IMR-90 (cell line): ENCODE data around the gene HOXB9. TPM values are rescaled to one million over a fixed set of nuclear protein-coding genes. Genes with fewer than 3 reads are reported as not detected.

Experiments used
- ATAC-seq: fragments of 200-7000 bp; cut with Tn5 transposase; 2 replicates; pipeline ENCODE4 v1.9.1; 2020; ENCODE audit warnings: low read depth, mild to moderate bottlenecking, moderate library complexity
- BruUV-seq: library from RNA; stranded (reverse); fragments of 400-500 nt; replicated peaks from 2 replicates; lab custom pipeline; 2021; lab: Mats Ljungman, UMichigan
- CTCF ChIA-PET: fragments of 300-600 bp; formaldehyde crosslinking; extraction: SDS; loops from one replicate; lab custom pipeline; 2021; ENCODE audit warnings: antibody characterized with exemption; lab: Yijun Ruan, JAX
- POLR2A ChIA-PET: fragments of 300-600 bp; sonication (Branson Sonifier 250); formaldehyde crosslinking; loops from one replicate; lab custom pipeline; 2022; ENCODE audit warnings: antibody characterized with exemption; ENCODE audit not compliant: unreplicated experiment; lab: Charles Lee
- DNase-seq: peaks from one replicate; pipeline ENCODE4 v3.0.0; 2013
- H2AFZ ChIP-seq: replicated peaks from 2 replicates; pipeline ENCODE3; 2013; ENCODE audit warnings: low read length, mild to moderate bottlenecking; ENCODE audit not compliant: poor library complexity
- H2AK5ac ChIP-seq: 2 replicates; pipeline ENCODE4 v1.6.1; 2013; ENCODE audit warnings: low read depth, low read length, inconsistent platforms
- H2AK9ac ChIP-seq: replicated peaks from 2 replicates; pipeline ENCODE3; 2013; ENCODE audit warnings: mild to moderate bottlenecking, low read depth, low read length, moderate library complexity; ENCODE audit not compliant: poor library complexity
- H2BK120ac ChIP-seq: 2 replicates; pipeline ENCODE4 v1.6.1; 2013; ENCODE audit warnings: low read depth, low read length, inconsistent platforms
- H2BK15ac ChIP-seq: 3 replicates; pipeline ENCODE4 v1.6.1; 2013; ENCODE audit warnings: low read depth, low read length, inconsistent platforms
- H2BK20ac ChIP-seq: 2 replicates; pipeline ENCODE4 v1.6.1; 2013; ENCODE audit warnings: low read depth, mild to moderate bottlenecking, inconsistent platforms, low read length, moderate library complexity
- H2BK5ac ChIP-seq: 2 replicates; pipeline ENCODE4 v1.6.1; 2013; ENCODE audit warnings: mild to moderate bottlenecking, low read depth, low read length, inconsistent platforms; ENCODE audit not compliant: poor library complexity, severe bottlenecking
- H3K14ac ChIP-seq: replicated peaks from 2 replicates; pipeline ENCODE4 v1.6.1; 2013; ENCODE audit warnings: low read depth, low read length, inconsistent platforms
- H3K18ac ChIP-seq: 2 replicates; pipeline ENCODE4 v1.6.1; 2013; ENCODE audit warnings: low read depth, low read length, control low read depth
- H3K23ac ChIP-seq: 2 replicates; pipeline ENCODE4 v1.6.1; 2013; ENCODE audit warnings: low read depth, low read length, inconsistent platforms
- H3K27ac ChIP-seq: 2 replicates; pipeline ENCODE4 v1.5.1; 2013; ENCODE audit warnings: mild to moderate bottlenecking, control low read depth, low read length; ENCODE audit not compliant: insufficient read depth
- H3K27me3 ChIP-seq: 2 replicates; pipeline ENCODE4 v1.6.1; 2013; ENCODE audit warnings: low read length; ENCODE audit not compliant: control insufficient read depth, insufficient read depth
- H3K36me3 ChIP-seq: 2 replicates; pipeline ENCODE4 v1.6.1; 2013; ENCODE audit warnings: low read length, mixed read lengths; ENCODE audit not compliant: control insufficient read depth, insufficient read depth
- H3K4ac ChIP-seq: 2 replicates; pipeline ENCODE4 v1.6.1; 2013; ENCODE audit warnings: low read depth, low read length, inconsistent platforms
- H3K4me1 ChIP-seq: 2 replicates; pipeline ENCODE4 v1.6.1; 2013; ENCODE audit warnings: low read length, mixed read lengths; ENCODE audit not compliant: control insufficient read depth, insufficient read depth
- H3K4me2 ChIP-seq: 2 replicates; pipeline ENCODE4 v1.6.1; 2013; ENCODE audit warnings: low read depth, mild to moderate bottlenecking, control low read depth, low read length, moderate library complexity
- H3K4me3 ChIP-seq: 2 replicates; pipeline ENCODE4 v1.5.1; 2013; ENCODE audit warnings: low read depth, mild to moderate bottlenecking, control low read depth, low read length, moderate library complexity; ENCODE audit not compliant: insufficient read depth
- H3K56ac ChIP-seq: 2 replicates; pipeline ENCODE4 v1.6.1; 2013; ENCODE audit warnings: low read length, inconsistent platforms; ENCODE audit not compliant: insufficient read depth; ENCODE audit errors: extremely low read depth
- H3K79me1 ChIP-seq, 2 experiments: 2 replicates each; pipeline ENCODE4 v1.6.1; 2013; ENCODE audit warnings: low read length in 2 of 2, inconsistent platforms in 1 of 2, low read depth in 1 of 2
- H3K9ac ChIP-seq: 2 replicates; pipeline ENCODE4 v1.6.1; 2013; ENCODE audit warnings: low read depth, low read length, control low read depth
- H3K9me1 ChIP-seq: 2 replicates; pipeline ENCODE4 v1.6.1; 2013; ENCODE audit warnings: low read length, inconsistent platforms; ENCODE audit not compliant: insufficient read depth
- H3K9me3 ChIP-seq: 2 replicates; pipeline ENCODE4 v1.6.1; 2013; ENCODE audit warnings: low read length; ENCODE audit not compliant: control insufficient read depth, insufficient read depth
- H4K20me1 ChIP-seq: 2 replicates; pipeline ENCODE4 v1.6.1; 2013; ENCODE audit warnings: low read length, inconsistent platforms; ENCODE audit not compliant: insufficient read depth
- H4K5ac ChIP-seq: 2 replicates; pipeline ENCODE4 v1.6.1; 2013; ENCODE audit warnings: mild to moderate bottlenecking, low read depth, low read length, control low read depth
- H4K8ac ChIP-seq, 2 experiments: 2 replicates each; pipeline ENCODE4 v1.6.1; 2013; ENCODE audit warnings: low read depth in 2 of 2, low read length in 2 of 2, control low read depth in 1 of 2, inconsistent platforms in 1 of 2
- H4K91ac ChIP-seq: 2 replicates; pipeline ENCODE4 v1.6.1; 2013; ENCODE audit warnings: low read depth, low read length, inconsistent platforms; ENCODE audit not compliant: insufficient read depth
- CHD1 ChIP-seq: IDR thresholded peaks from 2 replicates; pipeline ENCODE4 v1.6.1; 2012; ENCODE audit warnings: low read depth, low read length, improper control_type of control experiment
- CTCF ChIP-seq: conservative IDR thresholded peaks from 2 replicates; pipeline ENCODE4 v1.5.1; 2012; ENCODE audit warnings: mild to moderate bottlenecking, low read depth, low read length, improper control_type of control experiment
- ELK1 ChIP-seq: fragments of 150-350 bp; IDR thresholded peaks from 2 replicates; pipeline ENCODE4 v1.6.1; 2016; ENCODE audit warnings: low read depth, mild to moderate bottlenecking, low read length, moderate library complexity, borderline replicate concordance
- MAFK ChIP-seq: IDR thresholded peaks from 2 replicates; pipeline ENCODE4 v1.6.1; 2012; ENCODE audit warnings: low read depth, low read length, improper control_type of control experiment
- MXI1 ChIP-seq: IDR thresholded peaks from 2 replicates; pipeline ENCODE4 v1.6.1; 2012; ENCODE audit warnings: low read depth, mild to moderate bottlenecking, low read length, moderate library complexity, borderline replicate concordance
- NFE2L2 ChIP-seq: fragments of 150-350 bp; IDR thresholded peaks from 2 replicates; pipeline ENCODE4 v1.6.1; 2016; ENCODE audit warnings: low read depth, mild to moderate bottlenecking, low read length
- RCOR1 ChIP-seq: IDR thresholded peaks from 2 replicates; pipeline ENCODE4 v1.6.1; 2012; ENCODE audit warnings: mild to moderate bottlenecking, low read length, improper control_type of control experiment; ENCODE audit not compliant: insufficient replicate concordance
- RFX5 ChIP-seq: IDR thresholded peaks from 2 replicates; pipeline ENCODE4 v1.8.0; 2012; ENCODE audit warnings: low read depth, mild to moderate bottlenecking, low read length, moderate library complexity
- SMC3 ChIP-seq: fragments of 150-350 bp; IDR thresholded peaks from 2 replicates; pipeline ENCODE4 v1.6.1; 2016; ENCODE audit warnings: low read depth, mild to moderate bottlenecking, antibody characterized with exemption, low read length, moderate library complexity
- USF2 ChIP-seq: fragments of 150-350 bp; IDR thresholded peaks from 2 replicates; pipeline ENCODE4 v1.6.1; 2017; ENCODE audit warnings: mild to moderate bottlenecking, antibody characterized with exemption, low read length, low read depth
- WGBS, 2 experiments: methylation state at CpG; one replicate each; pipeline versions ENCODE4 v1.1.5 to v1.1.7; 2013; ENCODE audit warnings: missing lambda C conversion rate in 2 of 2; ENCODE audit not compliant: insufficient read length in 1 of 2; ENCODE audit errors: extremely low coverage in 2 of 2; 5-methylcytosine and 5-hydroxymethylcytosine counted together
- dilution Hi-C: fragments of 300-500 bp; cut with HindIII; formaldehyde crosslinking; loops from one replicate; pipeline ENCODE4 v1.14.3; 2018; ENCODE audit warnings: low sequenced_read_pairs; ENCODE audit not compliant: unreplicated experiment
- in situ Hi-C: fragments of 300-500 bp; cut with MboI; formaldehyde crosslinking; loops from 3 replicates; pipeline ENCODE4 v1.14.3; 2019; ENCODE audit warnings: low sequenced_read_pairs, inconsistent platforms, mixed read lengths
- intact Hi-C: fragments of 100-400 bp; cut with micrococcal nuclease; formaldehyde crosslinking; loops from 2 replicates; pipeline ENCODE4 v1.10.0; 2022
- polyA plus RNA-seq, 3 experiments: library from polyadenylated mRNA; depleted of rRNA; stranded (reverse); fragments of >200 nt; gene quantifications; 2 replicates each; pipeline ENCODE4 v1.2.3, GENCODE V29; 2012; ENCODE audit warnings: low replicate concordance in 1 of 3
- total RNA-seq: library from RNA; depleted of rRNA; stranded (reverse); fragments of >200 nt; gene quantifications from 2 replicates; pipeline ENCODE4 v1.2.3, GENCODE V29; 2012

The HOXB9 gene
- total and polyA plus RNA-seq, 2 of the 4 experiments (the other 2 are of a cell fraction), result 0.05 TPM; not detected in 1

GRCh38 chr17:48611213-48611612 lies 14.9 kb downstream of the HOXB9 start:
- peak overlapping the region; percentile 94 for H2AFZ ChIP-seq
- intact Hi-C loops (no loop called here), dilution Hi-C loops (no loop called here), in situ Hi-C loops (no loop called here)
- H3K9me1 ChIP-seq, result 0 out of 2 replicates have a peak, but pooled peaks cover 3% of the 10 kb centered on the region
- no CpG with 5 or more reads among the region's 22 CpGs for WGBS, 2 experiments
- peak overlapping the region; percentile 97 for H3K9ac ChIP-seq
- H3K56ac ChIP-seq, result peak overlapping the region; percentile 76; the same call in 1 of the 2 replicates
- H3K79me1 ChIP-seq, result peaks cover 9 to 40% of the 10 kb centered on the region in 2 experiments; a peak in 3 of 4 replicates
- H3K4me2 ChIP-seq, result peak overlapping the region; percentile 91
- H2BK120ac ChIP-seq, result peak overlapping the region; percentile 77
- no peak overlapping the region; the same call in 1 of the 2 replicates for H2AK5ac ChIP-seq
- peaks cover 14% of the 10 kb centered on the region for H3K4me1 ChIP-seq
- no TSS peak for BruUV-seq
- peak overlapping the region; percentile 93 for H3K27ac ChIP-seq
- ChIA-PET POLR2A (no interaction called here), CTCF (no interaction called here)
- peak overlapping the region; percentile 53 for H3K18ac ChIP-seq
- H3K23ac ChIP-seq, result peak overlapping the region; percentile 87
- H4K91ac ChIP-seq, result peak overlapping the region; percentile 67
- no peaks in the 10 kb centered on the region for H3K9me3 ChIP-seq
- DNase-seq (peak; percentile 43), ATAC-seq (peak; percentile 2)
- H2AK9ac ChIP-seq, result peak overlapping the region; percentile 56
- H4K20me1 ChIP-seq, result no peaks in the 10 kb centered on the region
- peak overlapping the region; percentile 52; the same call in 1 of the 3 replicates for H2BK15ac ChIP-seq
- TF ChIP-seq MXI1 (no peak), SMC3 (no peak), USF2 (no peak), NFE2L2 (no peak), ELK1 (no peak), CTCF (no peak), RFX5 (no peak), RCOR1 (no peak), MAFK (no peak), CHD1 (no peak)
- peak overlapping the region; percentile 87 for H2BK5ac ChIP-seq
- H3K4me3 ChIP-seq, result peak overlapping the region; percentile 61
- peaks cover 11% of the 10 kb centered on the region for H3K27me3 ChIP-seq
- H3K36me3 ChIP-seq, result peaks cover 7% of the 10 kb centered on the region
- H4K8ac ChIP-seq, result peak overlapping the region; percentile 93 to 95
- peak overlapping the region; percentile 69 for H3K14ac ChIP-seq
- H4K5ac ChIP-seq, result peak overlapping the region; percentile 51
- H3K4ac ChIP-seq, result peak overlapping the region; percentile 82
- H2BK20ac ChIP-seq, result 0 out of 2 replicates have a peak overlapping the region, but pooled peaks have one; percentile 42
